HG03196 (cell line): ENCODE data around the gene ATP13A2.

Source experiments
- ATAC-seq: cut with Tn5 transposase; IDR thresholded peaks from one replicate; pipeline ENCODE4 v1.9.1; 2021; ENCODE audit not compliant: unreplicated experiment

Gene ATP13A2

GRCh38 chr1:17005365-17005740 is 6.4 kb downstream of the ATP13A2 start:
- no peak for ATAC-seq

GRCh38 chr1:17004466-17005364 is 7.0 kb downstream of the ATP13A2 start:
- ATAC-seq, result no peak

- ATAC-seq, result no peak
Observed at GRCh38 chr1:17002524-17002902, 9.2 kb downstream of the ATP13A2 start.

GRCh38 chr1:17001760-17002523 is 9.8 kb downstream of the ATP13A2 start:
- no peak for ATAC-seq

- no peak for ATAC-seq
Observed at GRCh38 chr1:16999863-17000262, 11.9 kb downstream of the ATP13A2 start.

- ATAC-seq, result no peak
Observed at GRCh38 chr1:16998589-16998988, 13.1 kb downstream of the ATP13A2 start.

- no peak for ATAC-seq
Observed at GRCh38 chr1:16996845-16997244, 14.9 kb downstream of the ATP13A2 start.

- ATAC-seq, result no peak
Observed at GRCh38 chr1:16993521-16994038, 18.1 kb downstream of the ATP13A2 start.

GRCh38 chr1:16992675-16993074 is 19.1 kb downstream of the ATP13A2 start:
- ATAC-seq, result no peak

GRCh38 chr1:16992102-16992501 is 19.6 kb downstream of the ATP13A2 start:
- ATAC-seq, result no peak

- ATAC-seq, result no peak
Observed at GRCh38 chr1:16991571-16991970, 20.2 kb downstream of the ATP13A2 start.

- ATAC-seq, result no peak
Observed at GRCh38 chr1:16989676-16990391, 21.9 kb downstream of the ATP13A2 start.

- ATAC-seq, result no peak
Observed at GRCh38 chr1:16988210-16988609, 23.5 kb downstream of the ATP13A2 start.

- no peak for ATAC-seq
Observed at GRCh38 chr1:16986962-16987361, 24.8 kb downstream of the ATP13A2 start.

GRCh38 chr1:16986560-16986959 is 25.2 kb downstream of the ATP13A2 start:
- no peak for ATAC-seq

- no peak for ATAC-seq
Observed at GRCh38 chr1:16986113-16986512, 25.6 kb downstream of the ATP13A2 start.

- no peak for ATAC-seq
Observed at GRCh38 chr1:16984717-16985116, 27.0 kb downstream of the ATP13A2 start.

- ATAC-seq, result no peak
Observed at GRCh38 chr1:16983649-16984048, 28.1 kb downstream of the ATP13A2 start.

- no peak for ATAC-seq
Observed at GRCh38 chr1:16982902-16983301, 28.8 kb downstream of the ATP13A2 start.

- ATAC-seq, result no peak
Observed at GRCh38 chr1:16981269-16981849, 30.4 kb downstream of the ATP13A2 start.
